H7 (cell line): ENCODE results near the gene CARHSP1. TPM values are rescaled to one million over a fixed set of nuclear protein-coding genes. Genes with fewer than 3 reads are reported as not detected.
A peak's percentile ranks its signal among the peaks of the same experiment; 100 is the strongest.
"Not testable (repeated sequence)": the region's sequence is repeated elsewhere in the genome, so short reads cannot be mapped to it uniquely, and the experiment has no call there.

Experiments used
- DNase-seq: peaks from one replicate; pipeline ENCODE4 v3.0.0; 2012
- H3K27me3 ChIP-seq: 2 replicates; pipeline ENCODE4 v1.6.0; 2011; ENCODE audit warnings: mild to moderate bottlenecking, low read length; ENCODE audit not compliant: control insufficient read depth, insufficient read depth
- H3K36me3 ChIP-seq: replicated peaks from 2 replicates; pipeline ENCODE4 v1.5.1; 2011; ENCODE audit warnings: low read length; ENCODE audit not compliant: control insufficient read depth, insufficient read depth
- H3K4me3 ChIP-seq: 2 replicates; pipeline ENCODE4 v1.5.1; 2011; ENCODE audit warnings: low read depth, mild to moderate bottlenecking, control low read depth, low read length, moderate library complexity; ENCODE audit not compliant: insufficient read depth
- total RNA-seq: library from RNA; depleted of rRNA; stranded (reverse); fragments of >200 nt; shearing (Covaris generic); gene quantifications from 2 replicates; pipeline ENCODE4 v1.2.3, GENCODE V29; 2014

CARHSP1 gene
- total RNA-seq, 1 experiment from 2014 or later: 345 TPM

DNA sequence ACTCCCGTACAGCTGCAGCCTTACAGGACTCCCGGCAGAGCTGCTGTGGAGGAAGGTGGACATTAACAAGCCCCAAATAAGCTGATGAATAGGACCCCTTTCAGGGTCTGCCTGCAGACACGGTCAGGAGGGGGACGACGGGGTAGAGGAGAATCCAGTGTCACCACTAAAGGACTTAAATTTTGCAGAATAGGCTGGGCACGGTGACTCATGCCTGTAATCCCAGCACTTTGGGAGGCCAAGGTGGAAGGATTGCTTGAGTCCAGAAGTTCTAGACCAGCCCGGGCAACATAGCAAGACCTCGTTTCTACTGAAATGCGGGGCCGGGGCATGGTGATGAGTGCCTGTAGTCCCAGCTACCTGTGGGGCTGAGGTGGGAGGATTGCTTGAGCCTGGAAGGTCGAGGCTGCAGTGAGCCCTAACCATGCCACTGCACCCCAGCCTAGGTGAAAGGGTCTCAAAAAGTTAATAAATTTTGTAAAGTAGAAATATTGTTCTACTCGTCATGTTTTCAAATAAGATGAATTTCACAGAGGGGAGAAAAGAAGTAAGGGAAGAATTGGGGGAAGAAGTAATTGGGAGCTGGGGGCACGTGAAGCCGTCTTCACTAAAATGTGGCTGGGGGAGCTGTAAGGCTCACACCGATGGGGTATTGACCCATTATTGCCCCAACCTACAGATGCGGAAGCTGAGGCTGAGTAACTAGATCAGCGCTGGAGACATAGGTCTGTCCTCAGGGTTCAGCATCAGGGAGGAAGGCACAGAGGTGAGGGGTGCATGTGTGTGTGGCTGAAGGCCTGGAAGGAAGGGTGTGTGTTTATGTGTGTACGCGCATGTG, 18.0 kb upstream of the CARHSP1 start:
- no peak for DNase-seq

DNA sequence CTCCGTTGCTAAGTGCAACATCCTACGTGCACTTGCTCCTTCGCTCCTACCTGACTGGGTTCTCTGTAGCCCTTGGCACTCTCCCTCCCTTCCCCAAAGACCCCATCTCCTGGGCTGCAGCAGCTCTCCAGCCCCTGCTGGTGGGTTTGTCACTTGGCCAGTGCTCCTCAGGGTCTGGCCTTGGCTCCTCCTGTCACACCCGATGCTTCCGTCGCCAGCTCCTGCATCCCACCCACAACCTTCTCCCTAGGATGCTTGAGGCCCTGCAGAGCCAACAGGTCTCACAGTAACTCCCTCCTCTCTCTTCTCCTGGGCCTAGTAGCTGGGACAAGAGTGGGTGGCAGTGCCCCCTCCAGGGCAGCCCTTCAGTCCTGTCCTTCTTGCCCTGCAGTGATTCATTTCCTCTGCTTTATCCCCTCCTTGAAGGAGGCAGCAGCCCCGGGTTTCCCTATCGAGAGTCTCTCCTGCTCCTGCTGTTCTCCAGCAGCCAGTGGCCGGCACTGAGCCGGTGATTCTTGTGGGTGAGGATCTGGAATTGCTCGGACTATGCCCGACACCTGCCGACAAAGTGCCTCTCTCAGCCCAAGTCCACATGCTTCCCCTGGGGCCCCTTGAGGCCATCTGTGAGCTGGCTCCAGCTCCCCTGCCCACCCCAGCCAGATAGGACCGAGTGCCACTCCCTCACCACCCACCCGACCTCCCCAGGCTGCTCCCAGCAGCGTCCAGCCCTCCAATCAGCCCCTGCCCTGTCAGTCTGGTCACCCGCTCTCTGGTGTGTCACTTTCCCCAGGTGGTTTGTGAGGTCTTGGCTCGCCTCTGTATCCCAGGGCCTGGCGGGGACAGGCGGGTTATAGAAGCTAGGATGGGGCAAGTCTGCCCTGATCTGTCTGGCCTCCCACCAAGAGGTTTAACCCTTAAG, 17.1 kb upstream of the CARHSP1 start:
- DNase-seq: peak; percentile 78
- H3K4me3 ChIP-seq: no peak overlapping the region
- H3K36me3 ChIP-seq: peaks cover 3% of the 10 kb centered on the region
- no peaks in the 10 kb centered on the region for H3K27me3 ChIP-seq

More for the DNA sequence above, 18.0 kb upstream of the CARHSP1 start:
- Histone ChIP-seq H3K36me3 (peaks cover 8% of the 10 kb centered on the region), H3K4me3 (no peak overlapping the region), H3K27me3 (no peaks in the 10 kb centered on the region)

DNA sequence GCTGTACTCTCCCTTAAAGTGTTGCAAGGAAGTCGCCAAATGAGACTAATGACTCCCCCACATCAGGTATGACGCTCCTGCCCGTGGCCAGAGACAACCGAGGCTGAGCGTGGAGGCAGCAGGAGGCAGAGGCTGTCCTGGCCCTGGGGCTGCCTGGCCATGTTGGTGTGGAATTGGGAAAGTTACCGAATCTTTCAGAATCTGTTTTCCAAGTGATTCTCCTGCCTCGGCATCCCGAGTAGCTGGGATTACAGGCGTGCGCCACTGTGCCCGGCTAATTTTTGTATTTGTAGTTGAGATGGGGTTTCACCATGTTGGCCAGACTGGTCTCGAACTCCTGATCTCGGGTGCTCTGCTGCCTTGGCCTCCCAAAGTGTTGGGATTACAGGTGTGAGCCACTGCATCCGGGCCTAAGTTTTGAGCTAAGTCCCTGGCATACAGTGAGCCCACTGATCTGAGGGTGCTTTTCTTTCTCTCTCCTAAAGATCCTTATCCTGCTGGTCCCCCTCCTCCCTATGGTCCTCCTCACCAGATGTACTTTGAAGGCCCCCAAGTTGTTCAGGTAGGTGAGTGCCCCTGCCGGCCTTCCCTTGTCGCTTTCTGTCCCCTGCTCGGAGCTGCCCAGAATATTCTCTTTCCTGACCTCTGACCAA, 14.0 kb upstream of the CARHSP1 start:
- Histone ChIP-seq H3K36me3 (no peaks in the 10 kb centered on the region), H3K27me3 (no peaks in the 10 kb centered on the region), H3K4me3 (no peak overlapping the region)
- no peak for DNase-seq

DNA sequence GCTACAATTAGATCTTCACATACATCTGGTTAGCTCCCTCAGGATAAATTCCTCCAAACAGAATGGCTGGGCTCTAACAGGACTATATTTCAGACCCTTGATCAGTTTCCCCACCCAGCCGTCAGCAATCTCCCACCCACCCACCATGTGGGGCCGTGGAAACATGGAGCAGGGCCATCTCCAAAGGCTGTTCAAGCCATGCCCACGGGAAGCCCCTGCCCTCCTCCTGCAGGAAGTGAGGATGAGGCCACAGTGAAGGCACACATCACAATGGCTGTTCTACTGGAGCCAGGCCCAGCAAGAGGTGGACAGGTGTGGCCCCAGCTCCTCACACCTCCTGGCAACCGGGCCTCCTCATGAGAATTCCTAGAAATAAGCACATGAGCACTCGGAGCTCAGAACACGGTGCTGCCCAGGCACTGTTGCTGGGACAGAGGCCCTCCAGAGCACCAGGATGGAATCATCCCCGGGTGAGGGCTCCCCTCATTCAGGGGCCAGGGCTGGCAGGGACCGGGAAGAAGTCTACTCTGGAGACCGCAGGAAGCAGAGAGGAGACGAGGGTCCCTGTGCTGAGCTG, 13.3 kb upstream of the CARHSP1 start, which contains the start of gene LITAFD:
Gene LITAFD, plus strand, starts transcription at position 311 of the 577 bp plus-strand sequence. CDS start 2,005 bp downstream, outside the sequence.
- no peak within 1 kb of the TSS for H3K4me3 ChIP-seq
- no peak for DNase-seq

DNA sequence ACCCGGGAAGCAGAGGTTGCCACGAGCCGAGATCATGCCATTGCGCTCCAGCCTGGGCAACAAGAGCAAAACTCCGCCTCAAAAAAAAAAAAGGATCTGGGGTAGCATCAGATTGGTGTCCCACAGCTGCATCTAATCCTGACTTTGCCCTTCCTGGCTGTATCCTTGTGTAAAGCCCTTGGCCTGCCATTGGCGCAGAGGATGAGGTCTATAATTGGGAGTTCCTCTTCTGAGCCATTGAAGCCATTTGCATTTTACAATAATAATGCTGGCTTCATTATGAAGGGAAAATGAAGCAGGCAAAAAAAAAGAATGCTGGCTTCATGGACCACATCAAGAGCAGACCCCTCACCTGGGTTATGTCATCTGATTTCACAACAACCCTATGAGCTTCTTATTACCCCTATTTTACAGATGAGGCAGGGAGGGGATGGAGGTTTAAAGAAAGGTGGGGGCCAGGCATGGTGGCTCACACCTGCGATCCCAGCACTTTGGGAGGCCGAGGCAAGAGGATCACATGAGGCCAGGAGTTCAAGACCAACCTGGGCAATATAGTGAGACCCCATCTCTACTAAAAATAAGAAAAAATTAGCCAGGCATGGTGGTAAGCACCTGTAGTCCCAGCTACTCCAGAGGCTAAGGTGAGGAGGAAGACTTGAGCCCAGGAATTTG, 12.2 kb upstream of the CARHSP1 start:
- Histone ChIP-seq H3K36me3 (no peaks in the 10 kb centered on the region), H3K27me3 (no peaks in the 10 kb centered on the region), H3K4me3 (no peak overlapping the region)
- DNase-seq: no peak

More for the DNA sequence above, 13.3 kb upstream of the CARHSP1 start, which contains the start of gene LITAFD:
- no peaks in the 10 kb centered on the region for H3K27me3 ChIP-seq
- H3K36me3 ChIP-seq: no peaks in the 10 kb centered on the region

DNA sequence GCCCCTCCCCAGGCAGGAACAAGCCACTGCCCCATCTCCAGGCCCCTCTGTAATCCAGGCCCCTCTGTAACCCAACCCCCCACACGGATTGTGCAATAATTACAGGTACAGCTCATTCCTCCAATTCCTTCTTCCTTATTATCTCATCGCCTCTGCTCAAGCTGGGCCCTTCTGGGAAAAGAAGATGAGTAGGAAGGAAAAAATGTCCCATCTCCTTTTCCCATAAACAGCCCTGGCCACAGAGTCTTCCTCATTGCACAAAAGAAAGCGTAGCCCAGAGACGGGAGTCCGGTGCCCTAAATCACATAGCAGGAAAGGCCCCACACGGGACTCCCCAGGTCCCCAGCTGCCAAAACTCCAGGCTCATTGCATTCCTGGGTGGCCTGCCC, 9.7 kb upstream of the CARHSP1 start:
- Histone ChIP-seq H3K36me3 (no peaks in the 10 kb centered on the region), H3K27me3 (no peaks in the 10 kb centered on the region), H3K4me3 (no peak overlapping the region)
- peak; percentile 67 for DNase-seq

DNA sequence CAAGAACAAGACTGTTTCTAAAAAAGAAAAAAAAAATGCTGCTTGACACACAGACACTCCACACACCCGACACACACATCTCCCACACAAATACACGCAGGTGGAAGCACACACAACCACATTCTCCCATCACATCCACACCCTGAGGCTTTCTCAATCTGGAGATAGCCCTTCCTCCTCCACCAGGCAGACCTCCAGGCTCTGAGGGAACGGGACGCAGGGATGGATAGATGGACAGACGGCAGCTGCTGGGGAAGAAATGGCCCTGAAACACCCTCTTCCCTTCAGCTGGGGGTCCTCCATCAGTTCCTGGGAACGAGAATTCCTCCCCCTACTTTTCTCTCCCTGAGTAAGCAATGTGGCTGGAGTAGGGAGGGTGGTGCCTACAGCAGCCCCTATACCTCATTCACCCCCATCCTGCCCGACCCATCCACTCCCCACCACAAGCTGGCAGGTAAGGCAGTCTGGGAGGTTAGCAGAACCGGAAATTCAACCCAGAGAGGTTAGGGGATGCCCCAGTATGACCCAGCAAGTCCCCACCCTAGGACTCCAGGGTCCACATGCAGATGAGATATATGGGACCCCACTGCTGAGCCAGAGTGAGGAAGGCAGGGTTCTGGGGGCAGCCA, 9.2 kb upstream of the CARHSP1 start:
- no peaks in the 10 kb centered on the region for H3K27me3 ChIP-seq
- DNase-seq: peak; percentile 54
- H3K36me3 ChIP-seq: no peaks in the 10 kb centered on the region
- no peak overlapping the region for H3K4me3 ChIP-seq

DNA sequence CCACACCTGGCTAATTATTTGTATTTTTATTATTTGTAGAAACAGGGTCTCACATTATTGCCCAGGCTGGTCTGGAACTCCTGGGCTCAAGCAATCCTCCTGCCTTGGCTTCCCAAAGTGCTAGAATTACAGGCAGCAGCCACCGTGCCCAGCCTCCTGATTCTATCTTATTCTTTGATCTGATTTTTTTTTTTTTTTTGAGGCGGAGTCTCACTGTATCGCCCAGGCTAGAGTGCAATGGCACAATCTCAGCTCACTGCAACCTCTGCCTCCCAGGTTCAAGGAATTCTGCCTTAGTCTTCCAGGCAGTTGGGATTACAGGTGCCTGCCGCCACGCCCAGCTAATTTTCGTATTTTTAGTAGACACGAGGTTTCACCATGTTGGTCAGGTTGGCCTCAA, 6.5 kb upstream of the CARHSP1 start:
- not testable (repeated sequence) for DNase-seq, H3K36me3 ChIP-seq, H3K4me3 ChIP-seq, H3K27me3 ChIP-seq

DNA sequence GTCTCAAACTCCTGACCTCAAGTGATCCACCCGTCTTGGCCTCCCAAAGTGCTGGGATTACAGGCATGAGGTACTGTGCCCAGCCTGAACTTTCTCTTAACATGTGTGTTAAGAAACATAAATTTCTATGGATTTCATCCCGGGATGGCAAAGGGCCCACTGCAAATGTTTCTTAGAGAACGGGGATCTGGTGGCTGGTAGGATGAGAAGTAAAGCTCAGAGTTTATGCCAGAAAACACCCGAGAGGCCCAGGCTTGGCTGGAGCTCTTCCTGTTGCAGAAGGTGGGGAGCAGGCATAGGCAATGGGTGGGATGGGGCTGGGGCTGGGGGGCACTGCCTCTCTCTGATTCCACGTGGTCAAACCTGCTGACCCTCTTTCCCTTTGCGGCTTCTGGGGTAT, 5.6 kb upstream of the CARHSP1 start:
- no peak for DNase-seq
- Histone ChIP-seq H3K4me3 (no peak overlapping the region), H3K36me3 (no peaks in the 10 kb centered on the region), H3K27me3 (no peaks in the 10 kb centered on the region)

DNA sequence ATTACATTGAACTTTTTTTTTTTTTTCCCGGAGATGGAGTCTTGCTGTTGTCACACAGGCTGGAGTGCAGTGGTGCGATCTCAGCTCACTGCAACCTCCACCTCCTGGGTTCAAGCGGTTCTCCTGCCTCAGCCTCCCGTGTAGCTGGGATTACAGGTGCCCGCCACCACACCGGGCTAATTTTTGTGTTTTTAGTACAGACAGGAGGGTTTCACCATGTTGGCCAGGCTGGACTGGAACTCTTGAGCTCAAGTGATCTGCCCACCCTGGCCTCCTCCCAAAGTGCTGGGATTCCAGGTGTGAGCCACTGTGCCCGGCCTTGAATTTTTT, 5.0 kb upstream of the CARHSP1 start:
- not testable (repeated sequence) for H3K36me3 ChIP-seq, DNase-seq, H3K27me3 ChIP-seq, H3K4me3 ChIP-seq

DNA sequence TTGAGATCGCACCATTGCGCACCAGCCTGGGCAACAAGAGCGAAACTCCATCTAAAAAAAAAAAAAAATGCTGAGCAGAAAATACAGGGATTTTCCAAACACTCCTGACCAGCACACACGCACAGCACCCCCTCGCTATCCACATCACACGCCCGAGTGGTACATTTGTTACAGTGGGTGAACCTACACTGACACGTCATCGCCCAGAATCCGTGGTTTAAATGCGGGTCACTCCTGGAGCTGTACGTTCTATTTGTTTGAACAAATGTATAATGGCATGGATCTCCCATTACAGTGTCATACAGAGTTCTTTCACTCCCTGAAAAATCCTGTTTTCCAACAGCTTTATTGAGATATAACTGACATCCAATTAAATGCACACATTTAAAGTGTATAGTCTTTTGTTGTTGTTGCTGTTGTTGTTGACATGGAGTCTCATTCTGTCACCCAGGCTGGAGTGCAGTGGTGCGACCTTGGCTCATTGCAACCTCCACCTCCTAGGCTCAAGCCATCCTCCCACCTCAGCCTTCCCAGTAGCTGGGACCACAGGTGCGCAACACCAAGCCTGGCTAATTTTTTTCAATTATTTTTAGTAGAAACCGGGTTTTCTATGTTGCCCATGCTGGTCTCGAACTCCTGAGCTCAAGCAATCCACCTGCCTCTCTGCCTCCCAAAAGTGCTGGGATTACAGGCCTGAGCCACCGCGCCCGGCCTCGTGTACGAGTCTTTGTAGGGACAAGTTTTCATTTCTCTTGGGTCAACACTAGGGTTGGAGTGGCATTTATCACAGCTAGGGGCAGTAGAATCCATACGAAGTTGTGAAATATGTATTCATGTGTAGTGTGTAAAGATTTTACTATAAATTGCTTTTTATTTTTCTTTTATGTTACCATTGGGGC, 4.4 kb upstream of the CARHSP1 start:
- Histone ChIP-seq H3K36me3 (no peaks in the 10 kb centered on the region), H3K4me3 (no peak overlapping the region), H3K27me3 (no peaks in the 10 kb centered on the region)
- DNase-seq: no peak

DNA sequence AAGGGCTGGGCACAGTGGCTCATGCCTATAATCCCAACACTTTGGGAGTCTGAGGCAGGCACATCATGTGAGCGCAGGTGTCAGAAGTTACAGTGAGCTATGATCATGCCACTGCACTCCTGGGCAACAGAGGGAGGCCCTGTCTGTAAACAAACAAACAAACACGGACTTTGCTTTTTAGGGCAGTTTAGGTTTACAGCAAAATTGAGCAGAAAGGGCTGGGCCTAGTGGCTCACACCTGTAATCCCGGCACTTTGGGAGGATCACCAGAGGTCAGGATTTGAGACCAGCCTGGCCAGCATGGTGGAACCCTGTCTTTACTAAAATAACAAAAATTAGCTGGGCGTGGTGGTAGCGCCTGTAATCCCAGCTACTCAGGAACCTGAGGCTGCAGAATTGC, 3.3 kb upstream of the CARHSP1 start:
- DNase-seq: no peak
- H3K4me3 ChIP-seq: no peak overlapping the region
- H3K27me3 ChIP-seq: no peaks in the 10 kb centered on the region
- no peaks in the 10 kb centered on the region; the same call in 1 of the 2 replicates for H3K36me3 ChIP-seq

DNA sequence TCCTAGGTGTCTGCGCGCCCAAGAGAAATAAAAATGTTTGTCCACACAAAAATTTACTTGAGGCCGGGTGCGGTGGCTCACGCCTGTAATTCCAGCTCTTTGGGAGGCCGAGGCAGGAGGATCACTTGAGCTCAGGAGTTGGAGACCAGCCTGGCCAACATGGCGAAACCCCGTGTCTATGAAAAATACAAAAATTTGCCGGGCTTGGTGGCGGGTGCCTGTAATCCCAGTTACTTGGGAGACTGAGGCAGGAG, 1.1 kb upstream of the CARHSP1 start:
- not testable (repeated sequence) for H3K4me3 ChIP-seq, DNase-seq, H3K27me3 ChIP-seq, H3K36me3 ChIP-seq
